Sigmoid colon (tissue), 7 donors: ENCODE measurements around the gene KRT38. TPM values are rescaled to one million over a fixed set of nuclear protein-coding genes. Genes with fewer than 3 reads are reported as not detected.
"Not testable (repeated sequence)": the region's sequence is repeated elsewhere in the genome, so short reads cannot be mapped to it uniquely, and the experiment has no call there.

Source experiments
- DNase-seq: peaks from one replicate; pipeline ENCODE4 v3.0.0-alpha.2; 2019
- H3K27ac ChIP-seq, 4 donors: fragments of 200-600 bp; sonication (generic); one replicate each; pipeline ENCODE4 v1.5.1; 2016 to 2019; ENCODE audit warnings: mild to moderate bottlenecking in 1 of 4
- H3K27me3 ChIP-seq, 3 donors: fragments of 200-600 bp; sonication (generic); one replicate each; pipeline ENCODE4 v1.5.1; 2019; ENCODE audit warnings: mild to moderate bottlenecking in 1 of 3
- H3K36me3 ChIP-seq, 4 donors: fragments of 200-600 bp; sonication (generic); one replicate each; pipeline ENCODE4 v1.5.1; 2016 to 2019
- H3K4me1 ChIP-seq, 4 donors: fragments of 200-600 bp; sonication (generic); one replicate each; pipeline ENCODE4 v1.5.1; 2017 to 2019
- H3K4me3 ChIP-seq, 4 donors: fragments of 200-600 bp; sonication (generic); one replicate each; pipeline ENCODE4 v1.5.1; 2017 to 2019; ENCODE audit warnings: mild to moderate bottlenecking in 2 of 4, moderate library complexity in 1 of 4
- H3K9me3 ChIP-seq, 4 donors: fragments of 200-600 bp in 3 of 4; sonication (generic) in 3 of 4; one replicate each; pipeline versions ENCODE4 v1.5.1 to v1.6.1; 2013 to 2019
- EP300 ChIP-seq, 4 donors: sonication (generic); formaldehyde crosslinking; IDR thresholded peaks; one replicate each; pipeline ENCODE4 v1.6.1; 2017; ENCODE audit warnings: antibody characterized with exemption in 4 of 4
- POLR2A ChIP-seq, 2 donors: fragments of 450-650 bp; IDR thresholded peaks; one replicate each; pipeline ENCODE4 v1.6.1; 2016; ENCODE audit warnings: antibody characterized with exemption in 2 of 2, mild to moderate bottlenecking in 2 of 2, moderate library complexity in 2 of 2
- POLR2AphosphoS5 ChIP-seq, 4 donors: sonication (generic); formaldehyde crosslinking; IDR thresholded peaks; one replicate each; pipeline ENCODE4 v1.6.1; 2017; ENCODE audit warnings: antibody characterized with exemption in 4 of 4
- WGBS, 2 donors: extraction: QIAGEN DNeasy Blood & Tissue Kit; methylation state at CpG; one replicate each; pipeline ENCODE4 v1.1.7; 2013; 5-methylcytosine and 5-hydroxymethylcytosine counted together
- intact Hi-C: fragments of 100-400 bp; cut with DNase I; formaldehyde crosslinking; loops from one replicate; pipeline ENCODE4 v1.15.1; 2023
- polyA plus RNA-seq, 3 donors: library from polyadenylated mRNA; stranded (reverse); fragments of 200-250 nt; gene quantifications; one replicate each; pipeline ENCODE4 v1.2.3, GENCODE V29; 2013
- total RNA-seq, 4 donors: library from RNA; depleted of rRNA; stranded (reverse); fragments of >200 nt; gene quantifications; one replicate each; pipeline ENCODE4 v1.1.0, GENCODE V29; 2016
- TF ChIP-seq, protein P1 (sequence below), 4 experiments: fragments of 450-650 bp in 3 of 4; fragments of 200-600 bp in 1 of 4; IDR thresholded peaks; one replicate each; pipeline ENCODE4 v1.5.1; 2016 to 2019; ENCODE audit warnings: antibody characterized with exemption in 4 of 4, mild to moderate bottlenecking in 3 of 4, moderate library complexity in 2 of 4
- donor health status: healthy with polysubstance abuse.
- donor health status: Bipolar disorder and iron deficiency.
- donor health status: healthy.

Gene KRT38
- total and polyA plus RNA-seq, 7 donors = not detected

DNA sequence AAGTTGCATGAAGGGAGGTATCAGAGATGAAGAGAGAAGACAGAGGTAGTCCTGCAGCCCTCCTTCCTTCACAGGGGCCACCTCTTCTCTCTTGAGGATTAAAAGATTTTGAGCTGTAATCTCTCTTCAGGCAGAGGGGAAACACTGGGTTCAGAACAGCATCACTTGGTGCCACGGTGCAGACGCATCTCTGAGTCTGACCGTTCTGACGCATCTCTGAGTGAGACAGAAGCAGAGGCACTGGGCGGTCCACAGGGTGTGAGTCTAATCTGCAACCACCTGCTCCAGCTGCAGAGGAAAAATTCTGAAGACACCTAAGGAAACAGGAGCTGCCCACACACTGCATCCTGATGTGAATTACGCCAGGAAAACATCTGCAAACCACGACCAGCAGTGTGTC lies 11.1 kb downstream of the KRT38 start:
- peaks cover 0 to 11% (median 5%) of the 10 kb centered on the region in 4 donors for H3K4me1 ChIP-seq

DNA sequence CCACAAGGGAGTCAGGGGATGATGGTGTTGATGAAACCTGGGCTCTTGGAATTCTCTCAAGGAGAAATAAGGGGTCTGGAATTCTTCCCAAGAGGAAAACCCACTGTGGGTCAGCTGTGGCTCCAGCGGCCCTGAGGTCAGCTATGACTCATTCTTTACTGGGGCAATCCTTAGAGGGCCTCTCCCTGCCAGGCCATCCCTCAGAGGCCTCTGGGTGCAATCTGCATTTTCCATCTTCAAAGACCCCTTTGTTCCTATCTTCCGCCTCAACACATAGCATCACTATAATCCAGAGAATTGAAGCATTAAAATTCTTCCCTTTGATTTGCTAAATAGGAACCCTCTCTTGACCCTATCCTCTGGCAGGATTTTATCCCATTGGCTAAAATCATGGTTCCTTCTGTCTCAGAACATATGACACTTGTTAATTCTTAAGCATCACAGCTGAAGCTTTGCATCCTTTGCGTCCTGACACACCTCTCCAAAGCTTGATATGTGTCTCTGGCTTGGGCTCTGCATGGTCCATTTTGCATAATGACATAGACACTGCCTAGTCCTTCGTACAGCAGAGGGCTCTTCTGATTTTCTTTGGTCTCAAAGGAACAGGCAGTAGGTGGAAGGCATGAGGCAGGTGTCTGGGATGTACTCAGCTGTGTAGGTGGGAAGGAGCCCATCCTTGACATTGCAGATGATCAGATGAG lies 12.0 kb downstream of the KRT38 start:
- Histone ChIP-seq H3K9me3 (no peaks in the 10 kb centered on the region), H3K27me3 (peaks cover 0 to 11% (median 0%) of the 10 kb centered on the region in 3 donors), H3K4me3 (no peak overlapping the region), H3K27ac (no peak overlapping the region), H3K36me3 (no peaks in the 10 kb centered on the region), H3K4me1 (peaks cover 0 to 1% (median under 1%) of the 10 kb centered on the region in 4 donors)
- 59 to 66% methylated on average over 4 of the region's 4 CpGs for WGBS, 2 donors
- intact Hi-C loops = no loop called here
- TF ChIP-seq POLR2AphosphoS5 (IDR thresholded peaks at IDR 0.05) = no peak
- TF ChIP-seq, protein P1, sequence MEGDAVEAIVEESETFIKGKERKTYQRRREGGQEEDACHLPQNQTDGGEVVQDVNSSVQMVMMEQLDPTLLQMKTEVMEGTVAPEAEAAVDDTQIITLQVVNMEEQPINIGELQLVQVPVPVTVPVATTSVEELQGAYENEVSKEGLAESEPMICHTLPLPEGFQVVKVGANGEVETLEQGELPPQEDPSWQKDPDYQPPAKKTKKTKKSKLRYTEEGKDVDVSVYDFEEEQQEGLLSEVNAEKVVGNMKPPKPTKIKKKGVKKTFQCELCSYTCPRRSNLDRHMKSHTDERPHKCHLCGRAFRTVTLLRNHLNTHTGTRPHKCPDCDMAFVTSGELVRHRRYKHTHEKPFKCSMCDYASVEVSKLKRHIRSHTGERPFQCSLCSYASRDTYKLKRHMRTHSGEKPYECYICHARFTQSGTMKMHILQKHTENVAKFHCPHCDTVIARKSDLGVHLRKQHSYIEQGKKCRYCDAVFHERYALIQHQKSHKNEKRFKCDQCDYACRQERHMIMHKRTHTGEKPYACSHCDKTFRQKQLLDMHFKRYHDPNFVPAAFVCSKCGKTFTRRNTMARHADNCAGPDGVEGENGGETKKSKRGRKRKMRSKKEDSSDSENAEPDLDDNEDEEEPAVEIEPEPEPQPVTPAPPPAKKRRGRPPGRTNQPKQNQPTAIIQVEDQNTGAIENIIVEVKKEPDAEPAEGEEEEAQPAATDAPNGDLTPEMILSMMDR (IDR thresholded peaks at IDR 0.05) = no peak
- TF ChIP-seq POLR2A (IDR thresholded peaks at IDR 0.05) = no peak
- no peak for TF ChIP-seq EP300 (IDR thresholded peaks at IDR 0.05)
- DNase-seq = no peak

More for the DNA sequence above, 11.1 kb downstream of the KRT38 start:
- TF ChIP-seq POLR2A (IDR thresholded peaks at IDR 0.05) (no peak), POLR2AphosphoS5 (IDR thresholded peaks at IDR 0.05) (no peak), EP300 (IDR thresholded peaks at IDR 0.05) (no peak)
- TF ChIP-seq, protein P1 (IDR thresholded peaks at IDR 0.05) = no peak
- Histone ChIP-seq H3K36me3 (no peaks in the 10 kb centered on the region), H3K27ac (no peak overlapping the region), H3K9me3 (no peaks in the 10 kb centered on the region), H3K27me3 (peaks cover 0 to 3% (median 0%) of the 10 kb centered on the region in 3 donors), H3K4me3 (no peak overlapping the region)
- DNase-seq = no peak
- WGBS, 2 donors = 78 to 79% methylated on average over 7 of the region's 7 CpGs
- intact Hi-C loops = no loop called here

DNA sequence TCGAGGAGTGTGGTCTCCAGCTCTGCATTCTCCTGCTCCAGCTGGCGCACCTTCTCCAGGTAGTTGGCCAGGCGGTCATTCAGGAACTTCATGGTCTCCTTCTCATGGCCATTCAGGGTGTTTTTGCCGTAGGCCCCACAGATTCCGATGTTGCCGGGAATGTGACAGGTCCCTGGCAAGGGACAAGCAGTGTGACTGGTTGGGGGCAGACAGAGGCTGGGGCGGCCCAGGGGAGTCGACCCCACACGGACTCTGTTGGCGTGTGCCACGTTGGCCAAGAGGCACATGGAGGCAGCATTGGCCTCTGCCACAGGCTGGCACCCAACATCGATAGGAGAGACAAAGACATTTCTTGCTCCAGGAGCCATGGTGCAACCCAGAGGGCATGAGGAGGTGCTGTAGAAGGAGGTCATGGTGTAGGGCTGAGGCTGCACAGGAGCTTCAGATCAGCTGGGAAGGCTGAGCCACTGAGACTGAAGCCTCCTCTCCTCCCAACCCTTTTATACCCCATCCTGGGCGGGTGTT lies 16.6 kb downstream of the KRT38 start, which contains the start of gene KRT37:
Gene KRT37 (minus strand): TSS at position 475 of the 525 bp plus-strand sequence. CDS start 62 bp downstream, at position 413.
- DNase-seq = no peak
- 93 to 94% methylated on average over 13 of the region's 13 CpGs for WGBS, 2 donors
- H3K9me3 ChIP-seq = no peaks in the 10 kb centered on the region
- peaks cover 0 to 13% (median 11%) of the 10 kb centered on the region in 4 donors for H3K4me1 ChIP-seq
- no peak within 1 kb of the TSS for H3K4me3 ChIP-seq
- no peaks in the 10 kb centered on the region for H3K36me3 ChIP-seq
- intact Hi-C loops = no loop called here
- peaks cover 0 to 16% (median 0%) of the 10 kb centered on the region in 3 donors for H3K27me3 ChIP-seq
- H3K27ac ChIP-seq = no peak within 1 kb of the TSS
- TF ChIP-seq EP300 (IDR thresholded peaks at IDR 0.05) (no peak), POLR2AphosphoS5 (IDR thresholded peaks at IDR 0.05) (no peak), POLR2A (IDR thresholded peaks at IDR 0.05) (no peak)
- TF ChIP-seq, protein P1 (IDR thresholded peaks at IDR 0.05) = no peak

DNA sequence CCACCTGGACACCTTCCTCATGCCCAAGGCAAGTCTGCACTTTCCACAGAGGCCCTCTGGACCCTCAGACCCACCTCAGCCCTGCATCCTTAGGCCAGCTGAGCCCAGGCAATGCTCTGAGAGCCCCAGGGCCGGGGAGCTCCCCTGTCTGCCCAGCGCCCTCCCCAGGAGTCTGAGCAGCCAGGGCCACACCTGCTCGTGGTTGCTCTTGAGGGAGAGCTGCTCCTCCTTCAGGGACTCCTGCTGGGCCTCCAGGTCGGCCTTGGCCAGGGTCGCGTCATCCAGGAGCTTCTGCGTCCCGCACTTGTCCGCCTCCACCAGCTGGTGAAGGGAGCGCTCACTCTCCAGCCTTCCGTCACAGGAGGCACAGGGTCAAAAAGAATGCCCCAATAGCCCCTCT lies 18.2 kb downstream of the KRT38 start:
- H3K4me1 ChIP-seq = peaks cover 0 to 13% (median 11%) of the 10 kb centered on the region in 4 donors
- intact Hi-C loops, H3K36me3 ChIP-seq, H3K27ac ChIP-seq, H3K9me3 ChIP-seq, H3K4me3 ChIP-seq, DNase-seq: not testable (repeated sequence)
- 84 to 86% methylated on average over 11 of the region's 11 CpGs for WGBS, 2 donors
- peaks cover 0 to 21% (median under 1%) of the 10 kb centered on the region in 3 donors for H3K27me3 ChIP-seq

DNA sequence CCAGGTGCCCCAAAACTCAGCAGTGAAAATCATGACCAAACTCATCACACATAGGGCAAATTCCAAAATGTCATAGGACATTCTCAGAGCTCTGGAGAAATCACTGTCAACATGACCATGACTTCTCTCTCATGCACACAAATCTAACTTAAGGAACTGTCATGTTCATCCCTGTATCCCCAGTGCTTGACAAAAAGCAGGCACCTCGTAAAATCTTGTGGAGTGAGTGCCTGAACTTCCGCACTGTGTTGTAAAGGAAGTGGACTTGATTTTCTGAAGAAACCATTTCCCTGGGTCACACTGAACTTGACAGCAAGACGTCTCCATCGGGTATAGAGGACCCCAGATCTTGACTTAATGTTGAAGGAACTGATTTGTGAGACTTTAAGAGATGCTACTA lies 19.2 kb downstream of the KRT38 start:
- H3K9me3 ChIP-seq = no peaks in the 10 kb centered on the region
- H3K36me3 ChIP-seq = no peaks in the 10 kb centered on the region
- 59 to 68% methylated on average over 4 of the region's 4 CpGs for WGBS, 2 donors
- DNase-seq = no peak
- H3K27me3 ChIP-seq = peaks cover 0 to 26% (median 3%) of the 10 kb centered on the region in 3 donors
- H3K27ac ChIP-seq = no peak overlapping the region
- H3K4me1 ChIP-seq = peaks cover 0 to 13% (median 11%) of the 10 kb centered on the region in 4 donors
- H3K4me3 ChIP-seq = no peak overlapping the region
- intact Hi-C loops = no loop called here
- TF ChIP-seq POLR2A (IDR thresholded peaks at IDR 0.05) (no peak), EP300 (IDR thresholded peaks at IDR 0.05) (no peak), POLR2AphosphoS5 (IDR thresholded peaks at IDR 0.05) (peak in 3 of 4 donors; percentile 49 to 73 (median 66))
- TF ChIP-seq, protein P1 (IDR thresholded peaks at IDR 0.05) = no peak
